DND-41 (cell line): ENCODE measurements around the gene ERICH2.

Experiments used
- ATAC-seq: fragments of 200-7000 bp; cut with Tn5 transposase; 3 replicates; pipeline ENCODE4 v1.9.1; 2021; ENCODE audit warnings: low read depth; ENCODE audit not compliant: insufficient read depth
- DNase-seq: peaks from one replicate; pipeline ENCODE4 v3.0.0-alpha.2; 2020
- H2AFZ ChIP-seq: 2 replicates; pipeline ENCODE4 v1.6.0; 2012; ENCODE audit warnings: low read depth, low read length
- H3K27ac ChIP-seq: 2 replicates; pipeline ENCODE4 v1.5.1; 2012; ENCODE audit warnings: low read length, inconsistent platforms
- H3K27me3 ChIP-seq: fragments of 200-600 bp; sonication (generic); 2 replicates; pipeline ENCODE4 v1.6.0; 2012; ENCODE audit warnings: low read length, mild to moderate bottlenecking, inconsistent platforms; ENCODE audit not compliant: insufficient read depth, poor library complexity
- H3K36me3 ChIP-seq: 2 replicates; pipeline ENCODE4 v1.5.1; 2012; ENCODE audit warnings: low read length, inconsistent platforms; ENCODE audit not compliant: insufficient read depth
- H3K4me1 ChIP-seq: 2 replicates; pipeline ENCODE4 v1.5.1; 2012; ENCODE audit warnings: mild to moderate bottlenecking, low read length; ENCODE audit not compliant: insufficient read depth
- H3K4me2 ChIP-seq: 2 replicates; pipeline ENCODE4 v1.6.0; 2012; ENCODE audit warnings: mild to moderate bottlenecking, moderate library complexity, low read length, inconsistent platforms; ENCODE audit not compliant: insufficient read depth
- H3K4me3 ChIP-seq, 2 experiments: fragments of 200-600 bp in 1 of 2; shearing (Covaris generic) in 1 of 2; 2 replicates each; pipeline ENCODE4 v1.5.1; 2012 to 2016; ENCODE audit warnings: inconsistent platforms in 2 of 2, low read length in 2 of 2, mild to moderate bottlenecking in 2 of 2, low read depth in 1 of 2, moderate library complexity in 1 of 2
- H3K79me2 ChIP-seq: 2 replicates; pipeline ENCODE4 v1.6.0; 2012; ENCODE audit warnings: low read length, inconsistent platforms; ENCODE audit not compliant: insufficient read depth
- H3K9ac ChIP-seq: 2 replicates; pipeline ENCODE4 v1.6.0; 2012; ENCODE audit warnings: low read depth, mild to moderate bottlenecking, inconsistent platforms, low read length, moderate library complexity
- H3K9me3 ChIP-seq: 2 replicates; pipeline ENCODE4 v1.5.1; 2012; ENCODE audit warnings: low read length, moderate library complexity, mild to moderate bottlenecking, inconsistent platforms; ENCODE audit not compliant: insufficient read depth, severe bottlenecking
- H4K20me1 ChIP-seq: 2 replicates; pipeline ENCODE4 v1.6.0; 2012; ENCODE audit warnings: low read length; ENCODE audit not compliant: insufficient read depth
- EZH2 ChIP-seq: IDR thresholded peaks from 3 replicates; pipeline ENCODE4 v1.6.1; 2012; ENCODE audit warnings: borderline replicate concordance, low read depth, mild to moderate bottlenecking, moderate library complexity, low read length, inconsistent platforms; ENCODE audit not compliant: severe bottlenecking
- TF ChIP-seq, protein P1 (sequence below): IDR thresholded peaks from 2 replicates; pipeline ENCODE4 v1.5.1; 2012; ENCODE audit warnings: borderline replicate concordance, low read length, moderate library complexity, mild to moderate bottlenecking; ENCODE audit not compliant: poor library complexity, severe bottlenecking; ENCODE audit errors: extremely low read depth

Gene ERICH2, protein sequence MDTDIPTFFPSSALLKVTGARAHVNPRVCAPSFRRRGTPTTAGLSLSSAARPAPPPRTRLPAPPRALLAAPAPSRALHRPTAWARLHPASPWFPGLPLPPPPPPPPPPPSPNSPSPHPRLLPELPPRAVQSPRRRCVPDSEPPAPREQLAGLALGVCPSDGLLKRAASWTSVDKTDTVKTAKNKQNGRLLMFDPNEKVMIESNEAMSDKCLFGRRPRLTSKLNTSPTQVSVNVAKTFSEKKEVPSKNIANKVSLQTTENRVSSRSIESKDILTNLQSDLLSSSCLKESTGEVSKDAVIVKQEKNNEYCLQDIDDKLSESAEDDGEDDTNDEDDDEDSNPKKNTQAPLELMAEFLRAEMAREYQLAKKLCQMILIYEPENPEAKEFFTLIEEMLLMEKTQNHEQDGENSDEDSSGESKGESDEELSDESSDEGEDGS

GRCh38 chr2:170770008-170770605, at the start of gene ERICH2:
Gene ERICH2, plus strand, starts transcription at chr2:170770378. Its CDS starts 304 bp downstream, at chr2:170770682.
- Histone ChIP-seq H3K79me2 (no peaks in the 10 kb centered on the region), H3K36me3 (no peaks in the 10 kb centered on the region), H3K9me3 (no peaks in the 10 kb centered on the region), H3K27me3 (peaks cover 6% of the 10 kb centered on the region), H4K20me1 (no peaks in the 10 kb centered on the region), H2AFZ (no peak within 1 kb of the TSS), H3K4me3 (no peak within 1 kb of the TSS), H3K4me2 (no peak within 1 kb of the TSS), H3K27ac (no peak within 1 kb of the TSS), H3K4me1 (no peaks in the 10 kb centered on the region), H3K9ac (no peak within 1 kb of the TSS)
- ATAC-seq (no peak), DNase-seq (no peak)
- no peak for TF ChIP-seq EZH2
- TF ChIP-seq, protein P1, sequence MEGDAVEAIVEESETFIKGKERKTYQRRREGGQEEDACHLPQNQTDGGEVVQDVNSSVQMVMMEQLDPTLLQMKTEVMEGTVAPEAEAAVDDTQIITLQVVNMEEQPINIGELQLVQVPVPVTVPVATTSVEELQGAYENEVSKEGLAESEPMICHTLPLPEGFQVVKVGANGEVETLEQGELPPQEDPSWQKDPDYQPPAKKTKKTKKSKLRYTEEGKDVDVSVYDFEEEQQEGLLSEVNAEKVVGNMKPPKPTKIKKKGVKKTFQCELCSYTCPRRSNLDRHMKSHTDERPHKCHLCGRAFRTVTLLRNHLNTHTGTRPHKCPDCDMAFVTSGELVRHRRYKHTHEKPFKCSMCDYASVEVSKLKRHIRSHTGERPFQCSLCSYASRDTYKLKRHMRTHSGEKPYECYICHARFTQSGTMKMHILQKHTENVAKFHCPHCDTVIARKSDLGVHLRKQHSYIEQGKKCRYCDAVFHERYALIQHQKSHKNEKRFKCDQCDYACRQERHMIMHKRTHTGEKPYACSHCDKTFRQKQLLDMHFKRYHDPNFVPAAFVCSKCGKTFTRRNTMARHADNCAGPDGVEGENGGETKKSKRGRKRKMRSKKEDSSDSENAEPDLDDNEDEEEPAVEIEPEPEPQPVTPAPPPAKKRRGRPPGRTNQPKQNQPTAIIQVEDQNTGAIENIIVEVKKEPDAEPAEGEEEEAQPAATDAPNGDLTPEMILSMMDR = no peak

- DNase-seq (no peak), ATAC-seq (no peak)
- no peak overlapping the region for H3K4me3 ChIP-seq
- H3K36me3 ChIP-seq = no peaks in the 10 kb centered on the region
- no peaks in the 10 kb centered on the region for H3K79me2 ChIP-seq
- H3K27ac ChIP-seq = no peak overlapping the region
- no peak overlapping the region for H3K4me2 ChIP-seq
- H3K4me1 ChIP-seq = no peaks in the 10 kb centered on the region
- no peaks in the 10 kb centered on the region for H3K9me3 ChIP-seq
- H3K9ac ChIP-seq = no peak overlapping the region
- no peak overlapping the region for H2AFZ ChIP-seq
- peaks cover 9% of the 10 kb centered on the region for H3K27me3 ChIP-seq
- H4K20me1 ChIP-seq = no peaks in the 10 kb centered on the region
- TF ChIP-seq, protein P1 = no peak
- TF ChIP-seq EZH2 = no peak
Measured at GRCh38 chr2:170721678-170722077, 48.5 kb upstream of the ERICH2 start.

- no peak overlapping the region for H3K4me2 ChIP-seq
- TF ChIP-seq EZH2 = no peak
- TF ChIP-seq, protein P1 = no peak
- H3K9me3 ChIP-seq = no peaks in the 10 kb centered on the region
- no peaks in the 10 kb centered on the region for H3K79me2 ChIP-seq
- DNase-seq (no peak), ATAC-seq (no peak)
- H3K36me3 ChIP-seq = no peaks in the 10 kb centered on the region
- H2AFZ ChIP-seq = no peak overlapping the region
- no peak overlapping the region for H3K4me3 ChIP-seq
- H4K20me1 ChIP-seq = no peaks in the 10 kb centered on the region
- no peak overlapping the region for H3K27ac ChIP-seq
- no peak overlapping the region for H3K9ac ChIP-seq
- peaks cover 9% of the 10 kb centered on the region for H3K27me3 ChIP-seq
- no peaks in the 10 kb centered on the region for H3K4me1 ChIP-seq
Measured at GRCh38 chr2:170722301-170722700, 47.9 kb upstream of the ERICH2 start.
